HepG2 (cell line): ENCODE data around the gene PFN2. TPM values are rescaled to one million over a fixed set of nuclear protein-coding genes. Genes with fewer than 3 reads are reported as not detected.

Source experiments
- CEBPB ChIP-seq: IDR thresholded peaks from 2 replicates; pipeline ENCODE4 v1.6.1; 2011; ENCODE audit warnings: low read depth, low read length, improper control_type of control experiment, borderline replicate concordance
- ISL2 ChIP-seq: sonication (generic); formaldehyde crosslinking; IDR thresholded peaks from 2 replicates; pipeline ENCODE4 v1.5.0; 2020; ENCODE audit warnings: missing genetic modification reagents
- PLRG1 ChIP-seq: fragments of 450-650 bp; conservative IDR thresholded peaks from 2 replicates; pipeline ENCODE4 v1.6.1; 2016
- TEAD2 ChIP-seq: sonication (generic); formaldehyde crosslinking; IDR thresholded peaks from 2 replicates; pipeline ENCODE4 v1.9.0; 2021; ENCODE audit warnings: missing genetic modification reagents
- TEF ChIP-seq: sonication (generic); formaldehyde crosslinking; IDR thresholded peaks from 2 replicates; pipeline ENCODE4 v1.5.0; 2020; ENCODE audit warnings: missing genetic modification reagents
- ZGPAT ChIP-seq: IDR thresholded peaks from 2 replicates; pipeline ENCODE4 v1.6.1; 2016; ENCODE audit warnings: mild to moderate bottlenecking
- ZNF251 ChIP-seq: sonication (generic); formaldehyde crosslinking; IDR thresholded peaks from 2 replicates; pipeline ENCODE4 v1.9.0; 2021; ENCODE audit warnings: mild to moderate bottlenecking, missing genetic modification reagents
- ZNF335 ChIP-seq: sonication (generic); formaldehyde crosslinking; IDR thresholded peaks from 2 replicates; pipeline ENCODE4 v1.4.0; 2020; ENCODE audit warnings: missing genetic modification reagents
- ZNF512 ChIP-seq: sonication (generic); formaldehyde crosslinking; IDR thresholded peaks from 2 replicates; pipeline ENCODE4 v1.4.0; 2020; ENCODE audit warnings: mild to moderate bottlenecking, missing genetic modification reagents
- ZNF547 ChIP-seq: sonication (generic); formaldehyde crosslinking; IDR thresholded peaks from 2 replicates; pipeline ENCODE4 v1.5.1; 2020; ENCODE audit warnings: mild to moderate bottlenecking, missing genetic modification reagents
- ZNF788 ChIP-seq: sonication (generic); formaldehyde crosslinking; IDR thresholded peaks from 2 replicates; pipeline ENCODE4 v1.5.0; 2020; ENCODE audit warnings: mild to moderate bottlenecking, missing genetic modification reagents, borderline replicate concordance
- polyA plus RNA-seq, 8 experiments: library from polyadenylated mRNA; depleted of rRNA in 3 of 8; stranded (reverse) in 7 of 8; unstranded in 1 of 8; fragments of >200 nt; fragmentation: Illumina TruSeq in 4 of 8; extraction: Trizol in 4 of 8; gene quantifications; 2 replicates each; pipeline versions ENCODE4 v1.2.1 to v1.2.3, GENCODE V29; 2011 to 2016; ENCODE audit warnings: low read depth in 4 of 8, missing spikeins in 1 of 8, mixed read lengths in 1 of 8; ENCODE audit not compliant: insufficient read depth in 1 of 8
- total RNA-seq, 5 experiments: library from RNA; depleted of rRNA; stranded (reverse); fragments of >200 nt; fragmentation: Illumina TruSeq; extraction: Trizol; gene quantifications; 2 replicates each; pipeline ENCODE4 v1.2.3, GENCODE V29; 2016; ENCODE audit warnings: low read depth in 1 of 5
- TF ChIP-seq, protein P1 (sequence below): sonication (generic); formaldehyde crosslinking; IDR thresholded peaks from 2 replicates; pipeline ENCODE4 v1.9.0; 2021; ENCODE audit warnings: missing genetic modification reagents, borderline replicate concordance
- TF ChIP-seq, protein P2 (sequence below): sonication (generic); formaldehyde crosslinking; IDR thresholded peaks from 2 replicates; pipeline ENCODE4; 2020; ENCODE audit warnings: missing genetic modification reagents, mild to moderate bottlenecking, borderline replicate concordance
- TF ChIP-seq, protein P3 (sequence below): sonication (generic); formaldehyde crosslinking; IDR thresholded peaks from 2 replicates; pipeline ENCODE4 v1.5.0; 2020; ENCODE audit warnings: missing genetic modification reagents

The PFN2 gene
- total and polyA plus RNA-seq, 2 of the 13 experiments (the other 11 are each of a cell fraction or from before 2014, with no cell fraction given): 57.3 to 150 TPM

DNA sequence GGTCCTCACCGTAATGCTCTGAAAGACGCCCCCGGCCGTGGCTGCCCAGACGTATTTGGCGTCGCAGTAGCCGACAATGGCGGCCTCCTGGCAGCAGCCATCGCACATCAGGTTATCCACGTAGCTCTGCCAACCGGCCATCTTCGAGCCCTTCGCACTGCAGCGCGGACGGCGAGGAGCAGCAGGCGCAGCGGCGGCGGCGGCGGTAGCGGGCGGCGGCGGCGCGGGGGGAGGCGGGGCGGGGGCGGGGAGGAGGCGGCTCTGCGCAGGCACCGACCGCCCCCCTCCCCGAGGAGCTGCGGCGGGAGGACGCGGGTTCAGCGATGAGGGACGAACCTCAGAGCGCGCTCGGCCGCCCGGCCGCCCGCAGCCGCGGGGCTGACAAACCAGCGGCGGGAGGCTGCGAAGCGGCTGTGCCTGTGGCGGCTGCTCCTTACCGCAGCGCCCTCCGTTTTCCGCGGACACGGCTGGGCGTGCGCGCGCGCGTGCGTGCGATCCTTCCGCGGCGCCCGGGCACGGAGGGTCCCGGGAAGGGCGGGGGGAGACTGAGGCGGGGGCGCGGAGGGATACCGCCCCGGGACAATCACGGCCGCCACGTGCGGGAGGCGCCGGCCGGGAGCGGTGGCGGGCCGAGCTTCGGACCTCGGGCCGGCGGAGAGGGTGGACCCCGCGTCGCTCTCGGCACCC, at the start of gene PFN2 (continued):
- TF ChIP-seq ZNF547 (CRISPR knock-in tag) (peak; percentile 52; the same call in 1 of the 2 replicates), ISL2 (CRISPR knock-in tag) (no peak), ZGPAT (peak; percentile 88), CEBPB (no peak), TEAD2 (peak; percentile 51; the same call in 1 of the 2 replicates), TEF (CRISPR knock-in tag) (0 out of 2 replicates have a peak, but pooled peaks have one; percentile 29), ZNF335 (CRISPR knock-in tag) (no peak), ZNF512 (CRISPR knock-in tag) (no peak), PLRG1 (no peak), ZNF251 (no peak), ZNF788 (peak; percentile 68; the same call in 1 of the 2 replicates)
- TF ChIP-seq, protein P1, sequence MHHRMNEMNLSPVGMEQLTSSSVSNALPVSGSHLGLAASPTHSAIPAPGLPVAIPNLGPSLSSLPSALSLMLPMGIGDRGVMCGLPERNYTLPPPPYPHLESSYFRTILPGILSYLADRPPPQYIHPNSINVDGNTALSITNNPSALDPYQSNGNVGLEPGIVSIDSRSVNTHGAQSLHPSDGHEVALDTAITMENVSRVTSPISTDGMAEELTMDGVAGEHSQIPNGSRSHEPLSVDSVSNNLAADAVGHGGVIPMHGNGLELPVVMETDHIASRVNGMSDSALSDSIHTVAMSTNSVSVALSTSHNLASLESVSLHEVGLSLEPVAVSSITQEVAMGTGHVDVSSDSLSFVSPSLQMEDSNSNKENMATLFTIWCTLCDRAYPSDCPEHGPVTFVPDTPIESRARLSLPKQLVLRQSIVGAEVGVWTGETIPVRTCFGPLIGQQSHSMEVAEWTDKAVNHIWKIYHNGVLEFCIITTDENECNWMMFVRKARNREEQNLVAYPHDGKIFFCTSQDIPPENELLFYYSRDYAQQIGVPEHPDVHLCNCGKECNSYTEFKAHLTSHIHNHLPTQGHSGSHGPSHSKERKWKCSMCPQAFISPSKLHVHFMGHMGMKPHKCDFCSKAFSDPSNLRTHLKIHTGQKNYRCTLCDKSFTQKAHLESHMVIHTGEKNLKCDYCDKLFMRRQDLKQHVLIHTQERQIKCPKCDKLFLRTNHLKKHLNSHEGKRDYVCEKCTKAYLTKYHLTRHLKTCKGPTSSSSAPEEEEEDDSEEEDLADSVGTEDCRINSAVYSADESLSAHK (CRISPR knock-in tag): no peak; the same call in 1 of the 2 replicates
- TF ChIP-seq, protein P2, sequence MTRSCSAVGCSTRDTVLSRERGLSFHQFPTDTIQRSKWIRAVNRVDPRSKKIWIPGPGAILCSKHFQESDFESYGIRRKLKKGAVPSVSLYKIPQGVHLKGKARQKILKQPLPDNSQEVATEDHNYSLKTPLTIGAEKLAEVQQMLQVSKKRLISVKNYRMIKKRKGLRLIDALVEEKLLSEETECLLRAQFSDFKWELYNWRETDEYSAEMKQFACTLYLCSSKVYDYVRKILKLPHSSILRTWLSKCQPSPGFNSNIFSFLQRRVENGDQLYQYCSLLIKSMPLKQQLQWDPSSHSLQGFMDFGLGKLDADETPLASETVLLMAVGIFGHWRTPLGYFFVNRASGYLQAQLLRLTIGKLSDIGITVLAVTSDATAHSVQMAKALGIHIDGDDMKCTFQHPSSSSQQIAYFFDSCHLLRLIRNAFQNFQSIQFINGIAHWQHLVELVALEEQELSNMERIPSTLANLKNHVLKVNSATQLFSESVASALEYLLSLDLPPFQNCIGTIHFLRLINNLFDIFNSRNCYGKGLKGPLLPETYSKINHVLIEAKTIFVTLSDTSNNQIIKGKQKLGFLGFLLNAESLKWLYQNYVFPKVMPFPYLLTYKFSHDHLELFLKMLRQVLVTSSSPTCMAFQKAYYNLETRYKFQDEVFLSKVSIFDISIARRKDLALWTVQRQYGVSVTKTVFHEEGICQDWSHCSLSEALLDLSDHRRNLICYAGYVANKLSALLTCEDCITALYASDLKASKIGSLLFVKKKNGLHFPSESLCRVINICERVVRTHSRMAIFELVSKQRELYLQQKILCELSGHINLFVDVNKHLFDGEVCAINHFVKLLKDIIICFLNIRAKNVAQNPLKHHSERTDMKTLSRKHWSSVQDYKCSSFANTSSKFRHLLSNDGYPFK (CRISPR knock-in tag): no peak
- TF ChIP-seq, protein P3, sequence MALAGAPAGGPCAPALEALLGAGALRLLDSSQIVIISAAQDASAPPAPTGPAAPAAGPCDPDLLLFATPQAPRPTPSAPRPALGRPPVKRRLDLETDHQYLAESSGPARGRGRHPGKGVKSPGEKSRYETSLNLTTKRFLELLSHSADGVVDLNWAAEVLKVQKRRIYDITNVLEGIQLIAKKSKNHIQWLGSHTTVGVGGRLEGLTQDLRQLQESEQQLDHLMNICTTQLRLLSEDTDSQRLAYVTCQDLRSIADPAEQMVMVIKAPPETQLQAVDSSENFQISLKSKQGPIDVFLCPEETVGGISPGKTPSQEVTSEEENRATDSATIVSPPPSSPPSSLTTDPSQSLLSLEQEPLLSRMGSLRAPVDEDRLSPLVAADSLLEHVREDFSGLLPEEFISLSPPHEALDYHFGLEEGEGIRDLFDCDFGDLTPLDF (CRISPR knock-in tag): peak; percentile 78
